Neural progenitor cell (in vitro differentiated cells): Measurements from ENCODE around the gene P2RX7. TPM values are rescaled to one million over a fixed set of nuclear protein-coding genes. Genes with fewer than 3 reads are reported as not detected.
"Not testable (repeated sequence)": the region's sequence is repeated elsewhere in the genome, so short reads cannot be mapped to it uniquely, and the experiment has no call there.

Source experiments
- DNase-seq: peaks from one replicate; pipeline ENCODE4 v3.0.0-alpha.2; 2016; ENCODE audit warnings: low spot score
- H2AFZ ChIP-seq: fragments of 200-600 bp; sonication (generic); replicated peaks from 2 replicates; pipeline ENCODE4 v1.6.1; 2016; ENCODE audit warnings: antibody characterized with exemption
- H3F3A ChIP-seq: fragments of 200-600 bp; sonication (generic); 2 replicates; pipeline ENCODE4 v1.6.1; 2016; ENCODE audit warnings: antibody characterized with exemption, low read depth
- H3K27ac ChIP-seq: fragments of 200-600 bp; sonication (generic); 2 replicates; pipeline ENCODE4 v1.5.1; 2016; ENCODE audit warnings: mild to moderate bottlenecking
- H3K27me3 ChIP-seq: fragments of 200-600 bp; sonication (generic); 2 replicates; pipeline ENCODE4 v1.6.1; 2016; ENCODE audit warnings: mild to moderate bottlenecking, moderate library complexity
- H3K36me3 ChIP-seq: fragments of 200-600 bp; sonication (generic); 2 replicates; pipeline ENCODE4 v1.5.1; 2016
- H3K4me1 ChIP-seq: fragments of 200-600 bp; sonication (generic); 2 replicates; pipeline ENCODE4 v1.6.1; 2016; ENCODE audit warnings: mixed run types
- H3K4me2 ChIP-seq: fragments of 200-600 bp; sonication (generic); 2 replicates; pipeline ENCODE4 v1.6.1; 2016
- H3K4me3 ChIP-seq: fragments of 200-600 bp; sonication (generic); 2 replicates; pipeline ENCODE4 v1.5.1; 2016
- H3K79me2 ChIP-seq: fragments of 200-600 bp; sonication (generic); 2 replicates; pipeline ENCODE4 v1.6.1; 2016; ENCODE audit warnings: low read depth
- H3K9ac ChIP-seq: fragments of 200-600 bp; sonication (generic); 2 replicates; pipeline ENCODE4 v1.6.1; 2016
- H3K9me3 ChIP-seq: fragments of 200-600 bp; sonication (generic); 2 replicates; pipeline ENCODE4 v1.5.1; 2016; ENCODE audit warnings: low read depth
- H4K20me1 ChIP-seq: fragments of 200-600 bp; sonication (generic); 2 replicates; pipeline ENCODE4 v1.6.1; 2016; ENCODE audit warnings: low read depth
- H3K27ac Mint-ChIP-seq: 3 replicates; pipeline ENCODE4 v1.8.0; 2021; ENCODE audit warnings: mixed read lengths
- H3K27me3 Mint-ChIP-seq: 2 replicates; pipeline ENCODE4 v1.8.0; 2022; ENCODE audit warnings: low read depth, mild to moderate bottlenecking, inconsistent platforms, moderate library complexity, mixed read lengths; ENCODE audit not compliant: insufficient read depth
- H3K36me3 Mint-ChIP-seq: 3 replicates; pipeline ENCODE4 v1.8.0; 2021; ENCODE audit warnings: mixed read lengths
- H3K4me1 Mint-ChIP-seq: 3 replicates; pipeline ENCODE4 v1.8.0; 2021; ENCODE audit warnings: mixed read lengths
- H3K4me3 Mint-ChIP-seq: 3 replicates; pipeline ENCODE4 v1.8.0; 2021; ENCODE audit warnings: mild to moderate bottlenecking, moderate library complexity, mixed read lengths
- H3K9me3 Mint-ChIP-seq: 3 replicates; pipeline ENCODE4 v1.8.0; 2020; ENCODE audit warnings: mixed read lengths
- CTCF ChIP-seq: fragments of 200-600 bp; sonication (generic); IDR thresholded peaks from 2 replicates; pipeline ENCODE4 v1.5.1; 2017; ENCODE audit warnings: antibody characterized with exemption, mild to moderate bottlenecking
- EZH2 ChIP-seq: fragments of 200-600 bp; sonication (generic); IDR thresholded peaks from 2 replicates; pipeline ENCODE4 v1.6.1; 2017; ENCODE audit warnings: antibody characterized with exemption, mild to moderate bottlenecking, moderate library complexity
- EZH2phosphoT487 ChIP-seq: fragments of 200-600 bp; sonication (generic); IDR thresholded peaks from 2 replicates; pipeline ENCODE4 v1.6.1; 2017; ENCODE audit warnings: antibody characterized with exemption
- total RNA-seq: library from RNA; depleted of rRNA; stranded (reverse); fragments of >200 nt; gene quantifications from 2 replicates; pipeline ENCODE4 v1.2.3, GENCODE V29; 2015; ENCODE audit warnings: low replicate concordance

P2RX7 gene
- total RNA-seq, 1 donor from 2014 or later: 0.71 TPM

DNA sequence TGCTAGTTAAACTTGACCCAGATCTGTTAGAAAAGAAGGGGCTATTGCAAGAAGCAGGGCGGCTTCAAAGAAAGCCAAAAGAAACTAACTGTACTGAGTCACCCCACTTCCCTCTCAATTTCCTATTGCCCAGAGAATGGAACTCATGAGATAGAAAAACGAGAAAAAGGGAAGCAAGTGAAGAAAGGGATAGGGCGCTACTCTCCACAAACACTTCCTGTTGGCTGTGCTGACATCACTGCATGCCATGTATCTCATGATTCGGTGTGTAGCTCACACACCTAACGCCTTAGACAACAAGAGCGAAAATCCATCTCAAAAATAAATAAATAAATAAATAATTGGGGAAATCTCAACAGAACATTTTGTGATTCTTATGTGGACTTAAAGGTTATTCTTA is 64.2 kb downstream of the P2RX7 start:
- Histone ChIP-seq H3K9ac (no peak overlapping the region), H3K27ac (no peak overlapping the region), H3K79me2 (no peaks in the 10 kb centered on the region), H4K20me1 (no peaks in the 10 kb centered on the region), H3K4me1 (no peaks in the 10 kb centered on the region), H3K27me3 (no peaks in the 10 kb centered on the region), H3K36me3 (no peaks in the 10 kb centered on the region), H3F3A (no peaks in the 10 kb centered on the region), H3K4me2 (no peak overlapping the region), H3K9me3 (no peaks in the 10 kb centered on the region), H2AFZ (no peak overlapping the region), H3K4me3 (no peak overlapping the region)
- Mint-ChIP-seq H3K36me3 (no peaks in the 10 kb centered on the region), H3K9me3 (no peaks in the 10 kb centered on the region), H3K4me1 (no peaks in the 10 kb centered on the region), H3K27me3 (no peaks in the 10 kb centered on the region), H3K4me3 (no peak overlapping the region), H3K27ac (no peak overlapping the region)
- no peak for TF ChIP-seq CTCF
- no peak for TF ChIP-seq EZH2phosphoT487
- no peak for TF ChIP-seq EZH2
- no peak for DNase-seq

- Mint-ChIP-seq H3K27ac (no peak overlapping the region), H3K4me1 (no peaks in the 10 kb centered on the region), H3K9me3 (no peaks in the 10 kb centered on the region), H3K36me3 (no peaks in the 10 kb centered on the region), H3K4me3 (no peak overlapping the region), H3K27me3 (no peaks in the 10 kb centered on the region)
- Histone ChIP-seq H3K79me2 (no peaks in the 10 kb centered on the region), H3K27me3 (no peaks in the 10 kb centered on the region), H3K4me3 (no peak overlapping the region), H4K20me1 (no peaks in the 10 kb centered on the region), H3K36me3 (no peaks in the 10 kb centered on the region), H3K4me2 (no peak overlapping the region), H2AFZ (no peak overlapping the region), H3K9me3 (no peaks in the 10 kb centered on the region), H3F3A (no peaks in the 10 kb centered on the region), H3K9ac (no peak overlapping the region), H3K27ac (no peak overlapping the region), H3K4me1 (no peaks in the 10 kb centered on the region)
- DNase-seq: no peak
- TF ChIP-seq EZH2phosphoT487 (no peak), EZH2 (no peak)
Observed at GRCh38 chr12:121198949-121199348, 66.3 kb downstream of the P2RX7 start.

DNA sequence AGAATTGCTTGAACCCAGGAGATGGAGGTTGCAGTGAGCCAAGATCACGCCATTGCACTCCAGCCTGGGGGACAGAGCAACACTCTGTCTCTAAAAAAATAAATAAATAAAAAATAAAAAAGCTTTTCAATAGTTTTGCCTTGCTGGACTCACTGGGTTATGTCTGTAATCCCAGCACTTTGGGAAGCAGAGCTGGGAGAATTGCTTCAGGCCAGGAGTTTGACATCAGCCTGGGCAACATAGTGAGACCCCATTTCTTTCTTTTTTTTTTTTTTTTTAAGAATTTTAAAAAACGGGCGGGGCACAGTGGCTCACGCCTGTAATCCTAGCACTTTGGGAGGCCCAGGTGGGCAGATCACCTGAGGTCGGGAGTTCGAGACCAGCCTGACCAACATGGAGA is 68.5 kb downstream of the P2RX7 start:
- H3K4me3 ChIP-seq, H3K79me2 ChIP-seq, H3K4me3 Mint-ChIP-seq, H3K27ac ChIP-seq, DNase-seq, H3K4me2 ChIP-seq, H3K9me3 Mint-ChIP-seq, H3K27ac Mint-ChIP-seq, H3K36me3 Mint-ChIP-seq, H4K20me1 ChIP-seq, H3F3A ChIP-seq, H3K9me3 ChIP-seq, H3K9ac ChIP-seq, H3K36me3 ChIP-seq, H2AFZ ChIP-seq, H3K27me3 Mint-ChIP-seq, H3K4me1 Mint-ChIP-seq, H3K27me3 ChIP-seq, H3K4me1 ChIP-seq: not testable (repeated sequence)

DNA sequence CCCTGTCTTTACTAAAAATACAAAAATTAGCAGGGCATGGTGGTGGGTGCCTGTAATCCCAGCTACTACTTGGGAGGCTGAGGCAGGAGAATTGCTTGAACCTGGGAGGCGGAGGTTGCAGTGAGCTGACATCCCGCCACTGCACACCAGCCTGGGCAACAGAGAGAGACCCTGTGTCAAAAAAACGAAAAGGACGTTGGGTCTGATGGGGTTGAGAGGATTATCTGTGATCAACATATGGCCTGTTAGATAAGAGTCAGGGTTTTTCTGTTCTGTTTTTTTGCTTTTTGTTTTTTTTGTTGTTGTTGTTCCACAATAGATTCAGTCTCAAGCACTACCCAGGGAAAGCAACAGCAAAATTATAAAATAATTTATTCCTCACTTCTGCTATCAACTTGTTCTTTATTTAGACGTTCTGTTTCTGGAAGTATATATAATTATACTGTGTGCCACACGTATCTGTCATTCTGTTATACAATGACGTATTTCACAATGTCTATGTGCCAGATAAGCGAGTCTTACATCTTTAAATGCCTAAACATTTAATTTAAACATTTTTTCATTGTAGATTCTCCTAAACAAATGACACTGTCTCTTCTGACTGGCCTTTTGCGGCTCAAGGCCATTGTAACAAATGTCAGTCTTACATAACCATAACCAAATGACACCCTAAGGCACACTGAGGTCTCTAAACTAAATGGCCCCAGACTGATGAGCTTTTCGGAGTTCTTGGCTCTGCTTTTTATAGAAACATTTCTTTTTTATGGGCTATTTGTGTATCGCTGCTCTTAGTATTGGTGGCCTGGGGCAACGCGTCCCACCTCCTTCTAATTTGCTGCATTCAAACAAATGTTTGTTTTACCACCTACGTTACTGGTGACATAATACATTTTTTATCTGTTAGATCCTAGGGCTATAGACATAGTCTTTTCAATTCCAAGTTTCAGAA is 70.0 kb downstream of the P2RX7 start:
- DNase-seq: no peak
- H3K27ac Mint-ChIP-seq: no peak overlapping the region
- Histone ChIP-seq H3K79me2 (no peaks in the 10 kb centered on the region), H3K4me2 (no peak overlapping the region), H3F3A (no peaks in the 10 kb centered on the region), H3K4me3 (no peak overlapping the region), H3K9me3 (no peaks in the 10 kb centered on the region), H3K36me3 (no peaks in the 10 kb centered on the region), H3K4me1 (no peaks in the 10 kb centered on the region), H3K27ac (no peak overlapping the region), H3K9ac (no peak overlapping the region), H2AFZ (no peak overlapping the region), H3K27me3 (no peaks in the 10 kb centered on the region), H4K20me1 (no peaks in the 10 kb centered on the region)
- TF ChIP-seq CTCF: no peak
- no peak for TF ChIP-seq EZH2phosphoT487
- TF ChIP-seq EZH2: no peak
- H3K4me3 Mint-ChIP-seq: no peak overlapping the region
- no peaks in the 10 kb centered on the region for H3K9me3 Mint-ChIP-seq
- no peaks in the 10 kb centered on the region for H3K36me3 Mint-ChIP-seq
- H3K4me1 Mint-ChIP-seq: no peaks in the 10 kb centered on the region
- peaks cover 2% of the 10 kb centered on the region for H3K27me3 Mint-ChIP-seq
